WTC11 (cell line): ENCODE data around the gene MEA1. TPM values are rescaled to one million over a fixed set of nuclear protein-coding genes. Genes with fewer than 3 reads are reported as not detected.
"Not testable (repeated sequence)": the region's sequence is repeated elsewhere in the genome, so short reads cannot be mapped to it uniquely, and the experiment has no call there.

Source experiments
- ATAC-seq: fragments of 200-7000 bp; cut with Tn5 transposase; 2 replicates; pipeline ENCODE4 v1.10.0; 2021; ENCODE audit warnings: mild to moderate bottlenecking, moderate library complexity
- CTCF ChIA-PET: fragments of 300-600 bp; sonication (Branson Sonifier 250); formaldehyde crosslinking; loops from one replicate; lab custom pipeline; 2021; ENCODE audit warnings: antibody characterized with exemption; lab: Charles Lee
- POLR2A ChIA-PET: fragments of 350-600 bp; sonication (Branson Sonifier 250); formaldehyde crosslinking; loops from one replicate; lab custom pipeline; 2021; ENCODE audit warnings: antibody characterized with exemption; lab: Charles Lee
- DNase-seq: peaks from one replicate; pipeline ENCODE4 v3.0.0; 2021; ENCODE audit warnings: low spot score
- H3K27ac Mint-ChIP-seq: 2 replicates; pipeline ENCODE4 v1.8.0; 2021; ENCODE audit warnings: mixed read lengths
- H3K27me3 Mint-ChIP-seq: 2 replicates; pipeline ENCODE4 v1.8.0; 2021; ENCODE audit warnings: low read depth, mild to moderate bottlenecking, moderate library complexity, mixed read lengths
- H3K36me3 Mint-ChIP-seq: 2 replicates; pipeline ENCODE4 v1.8.0; 2021; ENCODE audit warnings: mixed read lengths
- H3K4me1 Mint-ChIP-seq: 2 replicates; pipeline ENCODE4 v1.8.0; 2022; ENCODE audit warnings: mixed read lengths
- H3K4me3 Mint-ChIP-seq: 2 replicates; pipeline ENCODE4 v1.8.0; 2021; ENCODE audit warnings: mild to moderate bottlenecking, moderate library complexity, mixed read lengths
- H3K9me3 Mint-ChIP-seq: 2 replicates; pipeline ENCODE4 v1.8.0; 2021; ENCODE audit warnings: mixed read lengths
- CREB1 ChIP-seq: sonication (generic); formaldehyde crosslinking; IDR thresholded peaks from 2 replicates; pipeline ENCODE4 v1.8.0; 2023; ENCODE audit warnings: mild to moderate bottlenecking, missing genetic modification reagents
- CREM ChIP-seq: sonication (generic); formaldehyde crosslinking; IDR thresholded peaks from 2 replicates; pipeline ENCODE4 v1.8.1; 2022; ENCODE audit warnings: mild to moderate bottlenecking, missing genetic modification reagents, moderate library complexity
- CTCF ChIP-seq: fragments of 200-600 bp; IDR thresholded peaks from 2 replicates; pipeline ENCODE4 v1.8.0; 2022; ENCODE audit warnings: antibody characterized with exemption
- E2F1 ChIP-seq: sonication (generic); formaldehyde crosslinking; IDR thresholded peaks from 2 replicates; pipeline ENCODE4 v1.8.0; 2022; ENCODE audit warnings: mild to moderate bottlenecking, missing genetic modification reagents
- E2F4 ChIP-seq: sonication (generic); formaldehyde crosslinking; IDR thresholded peaks from 2 replicates; pipeline ENCODE4 v1.8.1; 2022; ENCODE audit warnings: low read depth, mild to moderate bottlenecking, moderate library complexity, missing genetic modification reagents, borderline replicate concordance
- ELF4 ChIP-seq: sonication (generic); formaldehyde crosslinking; IDR thresholded peaks from 2 replicates; pipeline ENCODE4 v1.8.1; 2022; ENCODE audit warnings: low read depth, mild to moderate bottlenecking, moderate library complexity, missing genetic modification reagents
- EMX1 ChIP-seq: fragments of 250-450 bp; sonication (Bioruptor Pico); IDR thresholded peaks from 2 replicates; pipeline ENCODE4 v1.8.0; 2021; ENCODE audit warnings: mild to moderate bottlenecking
- FOXP1 ChIP-seq: sonication (generic); formaldehyde crosslinking; IDR thresholded peaks from 2 replicates; pipeline ENCODE4 v1.8.0; 2022; ENCODE audit warnings: missing genetic modification reagents, mild to moderate bottlenecking, moderate library complexity, borderline replicate concordance
- IRF1 ChIP-seq: sonication (generic); formaldehyde crosslinking; IDR thresholded peaks from 2 replicates; pipeline ENCODE4 v1.8.0; 2023; ENCODE audit warnings: missing genetic modification reagents
- JAZF1 ChIP-seq: fragments of 250-450 bp; sonication (Bioruptor Pico); IDR thresholded peaks from 2 replicates; pipeline ENCODE4 v1.9.0; 2021; ENCODE audit warnings: moderate library complexity, mild to moderate bottlenecking, inconsistent platforms
- KAT7 ChIP-seq: sonication (generic); formaldehyde crosslinking; IDR thresholded peaks from 2 replicates; pipeline ENCODE4 v1.8.1; 2023; ENCODE audit warnings: missing genetic modification reagents, mild to moderate bottlenecking, borderline replicate concordance
- MXD4 ChIP-seq: fragments of 250-450 bp; sonication (Bioruptor Pico); IDR thresholded peaks from 2 replicates; pipeline ENCODE4 v1.8.0; 2021; ENCODE audit warnings: mild to moderate bottlenecking, moderate library complexity, borderline replicate concordance
- NFATC4 ChIP-seq: fragments of 250-450 bp; sonication (Bioruptor Pico); IDR thresholded peaks from 2 replicates; pipeline ENCODE4 v1.9.0; 2021; ENCODE audit warnings: mild to moderate bottlenecking
- PRRX2 ChIP-seq: fragments of 250-450 bp; sonication (Bioruptor Pico); IDR thresholded peaks from 2 replicates; pipeline ENCODE4 v1.8.0; 2021; ENCODE audit warnings: mild to moderate bottlenecking
- RELA ChIP-seq: sonication (generic); formaldehyde crosslinking; IDR thresholded peaks from 2 replicates; pipeline ENCODE4 v1.8.1; 2022; ENCODE audit warnings: missing genetic modification reagents, mild to moderate bottlenecking, borderline replicate concordance
- USF1 ChIP-seq: sonication (generic); formaldehyde crosslinking; IDR thresholded peaks from 2 replicates; pipeline ENCODE4 v1.8.0; 2022; ENCODE audit warnings: mild to moderate bottlenecking, missing genetic modification reagents
- ZNF232 ChIP-seq: sonication (generic); formaldehyde crosslinking; IDR thresholded peaks from 2 replicates; pipeline ENCODE4 v1.8.0; 2022; ENCODE audit warnings: mild to moderate bottlenecking, missing genetic modification reagents
- ZNF396 ChIP-seq: fragments of 250-450 bp; sonication (Bioruptor Pico); IDR thresholded peaks from 2 replicates; pipeline ENCODE4 v1.8.0; 2021; ENCODE audit warnings: mild to moderate bottlenecking, moderate library complexity, borderline replicate concordance
- ZSCAN18 ChIP-seq: fragments of 250-450 bp; sonication (Bioruptor Pico); IDR thresholded peaks from 2 replicates; pipeline ENCODE4 v2.1.2; 2022; ENCODE audit warnings: mild to moderate bottlenecking, moderate library complexity
- total RNA-seq: library from RNA; stranded (reverse); gene quantifications from 3 replicates; pipeline ENCODE4 v1.2.3, GENCODE V29; 2021

The MEA1 gene
- total RNA-seq, 1 experiment from 2014 or later, result 85.0 TPM

GRCh38 chr6:43047998-43048397, 34.3 kb upstream of the MEA1 start:
- ChIA-PET CTCF (interaction anchor here (1.9 kb wide), 1 partner anchor 95 kb away, joined by 7 read pairs; no protein-coding TSS in a partner anchor), POLR2A (no interaction called here)
- DNase-seq (no peak), ATAC-seq (no peak)
- TF ChIP-seq IRF1, result no peak
- no peak for TF ChIP-seq PRRX2 (CRISPR knock-in tag)
- no peak for TF ChIP-seq E2F4
- H3K36me3 Mint-ChIP-seq, result peaks cover 47% of the 10 kb centered on the region
- H3K9me3 Mint-ChIP-seq, result no peaks in the 10 kb centered on the region
- H3K27me3 Mint-ChIP-seq, result no peaks in the 10 kb centered on the region
- peaks cover 14% of the 10 kb centered on the region for H3K4me1 Mint-ChIP-seq
- no peak overlapping the region for H3K4me3 Mint-ChIP-seq
- no peak overlapping the region for H3K27ac Mint-ChIP-seq

GRCh38 chr6:43045371-43045930, 31.7 kb upstream of the MEA1 start:
- DNase-seq, result no peak
- H3K4me3 Mint-ChIP-seq, result no peak overlapping the region
- no peak overlapping the region for H3K27ac Mint-ChIP-seq
- no peaks in the 10 kb centered on the region for H3K9me3 Mint-ChIP-seq
- no peak for ATAC-seq
- no peaks in the 10 kb centered on the region for H3K4me1 Mint-ChIP-seq
- no peak for TF ChIP-seq E2F1 (CRISPR knock-in tag)
- TF ChIP-seq ZNF396 (CRISPR knock-in tag), result no peak
- no peak for TF ChIP-seq ELF4 (CRISPR knock-in tag)
- TF ChIP-seq NFATC4 (CRISPR knock-in tag), result no peak
- TF ChIP-seq, all 79 proteins: peak for 0
- ChIA-PET POLR2A (interaction anchor here (0.5 to 0.9 kb wide), 2 partner anchors 14 to 820 kb away, joined by 3 to 5 read pairs; partner anchors contain the start of genes KLC4 and MRPL2), CTCF (interaction anchor here (1.1 kb wide), 1 partner anchor 98 kb away, joined by 5 read pairs; no protein-coding TSS in a partner anchor)
- peaks cover 53% of the 10 kb centered on the region for H3K36me3 Mint-ChIP-seq
- H3K27me3 Mint-ChIP-seq, result no peaks in the 10 kb centered on the region

GRCh38 chr6:43043310-43043709, 29.6 kb upstream of the MEA1 start:
- peaks cover 48% of the 10 kb centered on the region for H3K36me3 Mint-ChIP-seq
- CTCF ChIA-PET, result interaction anchor here (0.6 kb wide), 2 partner anchors 13 to 165 kb away, joined by 3 read pairs; no protein-coding TSS in a partner anchor
- H3K27ac Mint-ChIP-seq, result 0 out of 2 replicates have a peak overlapping the region, but pooled peaks have one; percentile 16

GRCh38 chr6:43041475-43041874, 27.7 kb upstream of the MEA1 start:
- POLR2A ChIA-PET, result interaction anchor here (0.7 kb wide), 3 partner anchors 102 to 1075 kb away, joined by 3 to 9 read pairs (median 7); no protein-coding TSS in a partner anchor
- not testable (repeated sequence) for H3K4me1 Mint-ChIP-seq, DNase-seq, H3K4me3 Mint-ChIP-seq, H3K27ac Mint-ChIP-seq, H3K9me3 Mint-ChIP-seq, H3K27me3 Mint-ChIP-seq, ATAC-seq
- H3K36me3 Mint-ChIP-seq, result peaks cover 56% of the 10 kb centered on the region
- CTCF ChIA-PET, result interaction anchor here (0.6 kb wide), 1 partner anchor 129 kb away, joined by 3 read pairs; no protein-coding TSS in a partner anchor

More at GRCh38 chr6:43043310-43043709, 29.6 kb upstream of the MEA1 start:
- no peak for ATAC-seq
- Mint-ChIP-seq H3K27me3 (no peaks in the 10 kb centered on the region), H3K9me3 (no peaks in the 10 kb centered on the region), H3K4me3 (no peak overlapping the region), H3K4me1 (no peaks in the 10 kb centered on the region)
- TF ChIP-seq FOXP1 (no peak), MXD4 (no peak), USF1 (CRISPR knock-in tag) (no peak), ZSCAN18 (CRISPR knock-in tag) (no peak), CREM (CRISPR knock-in tag) (no peak), CTCF (no peak), CREB1 (CRISPR knock-in tag) (no peak), KAT7 (CRISPR knock-in tag) (no peak), JAZF1 (no peak), ZNF232 (CRISPR knock-in tag) (no peak), RELA (CRISPR knock-in tag) (no peak), EMX1 (CRISPR knock-in tag) (no peak)
- no peak for DNase-seq
- POLR2A ChIA-PET, result no interaction called here
